GM19455 (cell line): ENCODE data around the gene HOXA7.

ENCODE experiments used
- ATAC-seq: cut with Tn5 transposase; IDR thresholded peaks from one replicate; pipeline ENCODE4 v1.9.1; 2021; ENCODE audit not compliant: unreplicated experiment

HOXA7 gene

GRCh38 chr7:27137640-27138315, 18.7 kb downstream of the HOXA7 start:
- ATAC-seq = no peak

GRCh38 chr7:27134392-27134791, 22.1 kb downstream of the HOXA7 start:
- ATAC-seq = no peak

- ATAC-seq = no peak
These were observed 22.9 kb downstream of the HOXA7 start for GRCh38 chr7:27133409-27134231.

GRCh38 chr7:27132978-27133377, 23.5 kb downstream of the HOXA7 start:
- ATAC-seq = no peak

- ATAC-seq = no peak
These were observed 24.3 kb downstream of the HOXA7 start for GRCh38 chr7:27132214-27132613.

- no peak for ATAC-seq
These were observed 25.1 kb downstream of the HOXA7 start for GRCh38 chr7:27131390-27131819.

GRCh38 chr7:27130540-27131389, 25.7 kb downstream of the HOXA7 start, which contains the start of gene HOXA4:
HOXA4 (minus strand) TSS chr7:27130757; CDS start chr7:27130733, 24 bp downstream.
- ATAC-seq = peak; percentile 69

GRCh38 chr7:27129729-27130539, 26.5 kb downstream of the HOXA7 start:
- peak; percentile 27 for ATAC-seq

GRCh38 chr7:27128776-27129728, 27.4 kb downstream of the HOXA7 start:
- ATAC-seq = no peak

GRCh38 chr7:27128034-27128433, 28.4 kb downstream of the HOXA7 start:
- no peak for ATAC-seq

GRCh38 chr7:27126596-27127327, 29.7 kb downstream of the HOXA7 start:
- no peak for ATAC-seq

GRCh38 chr7:27125986-27126394, 30.5 kb downstream of the HOXA7 start:
- ATAC-seq = no peak

- ATAC-seq = no peak
These were observed 31.4 kb downstream of the HOXA7 start for GRCh38 chr7:27124902-27125689.

- ATAC-seq = no peak
These were observed 32.2 kb downstream of the HOXA7 start for GRCh38 chr7:27124096-27124901.

GRCh38 chr7:27123477-27124053, 32.9 kb downstream of the HOXA7 start:
- ATAC-seq = no peak

- no peak for ATAC-seq
These were observed 33.4 kb downstream of the HOXA7 start for GRCh38 chr7:27123007-27123476.
